CD4-positive, alpha-beta T cell treated with Interleukin-10 for 1 hour (primary cell): ENCODE measurements around the gene CERS5.
A peak's percentile ranks its signal among the peaks of the same experiment; 100 is the strongest.
"Not testable (repeated sequence)": the region's sequence is repeated elsewhere in the genome, so short reads cannot be mapped to it uniquely, and the experiment has no call there.

Source experiments
- DNase-seq: peaks from one replicate; pipeline ENCODE4 v3.0.0-alpha.2; 2020

CERS5 gene

DNA sequence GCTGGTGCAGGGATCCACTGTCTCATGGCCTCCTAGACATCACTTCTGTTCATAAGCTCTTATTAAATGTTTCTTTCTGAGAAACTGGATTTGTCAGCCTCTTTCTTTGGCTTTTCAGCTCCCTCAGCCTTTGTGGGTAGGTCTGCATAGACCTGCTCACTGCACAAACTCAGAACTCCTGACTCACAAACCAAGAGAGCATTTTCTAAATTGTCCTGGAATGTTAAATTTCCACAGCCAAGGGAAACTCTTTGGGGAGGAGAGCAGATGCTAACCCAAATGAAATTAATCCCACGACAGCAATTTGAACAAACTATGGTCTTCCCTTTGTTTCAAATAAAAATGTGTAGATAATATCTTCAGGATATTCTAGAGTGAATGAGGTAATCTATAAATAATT lies 19.5 kb upstream of the CERS5 start:
- no peak for DNase-seq

GRCh38 chr12:50185970-50186663 lies 18.9 kb upstream of the CERS5 start:
- no peak for DNase-seq

- DNase-seq = no peak
Measured at GRCh38 chr12:50185301-50185895, 18.2 kb upstream of the CERS5 start.

- DNase-seq = no peak
Measured at GRCh38 chr12:50184261-50184660, 17.1 kb upstream of the CERS5 start.

DNA sequence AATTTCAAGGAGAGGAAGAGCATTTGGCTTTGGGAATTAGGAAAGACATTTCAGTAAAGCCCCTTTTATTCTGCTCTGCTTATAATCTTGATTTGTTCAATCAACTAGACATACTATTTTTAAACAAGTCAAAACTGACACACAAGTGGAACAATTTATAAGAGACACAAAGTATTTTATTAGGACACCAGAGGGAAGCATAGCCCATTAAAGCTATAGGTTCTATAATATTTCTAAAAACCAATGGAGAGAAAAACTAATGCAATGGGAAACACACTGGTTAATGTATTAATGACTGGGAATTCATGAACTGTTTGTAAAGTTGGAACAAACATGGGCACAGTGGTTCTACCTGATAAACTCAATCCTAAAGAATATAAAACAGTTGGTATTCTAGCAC lies 15.3 kb upstream of the CERS5 start:
- DNase-seq = no peak

- no peak for DNase-seq
Measured at GRCh38 chr12:50181691-50182090, 14.5 kb upstream of the CERS5 start.

- no peak for DNase-seq
Measured at GRCh38 chr12:50175716-50176026, 8.5 kb upstream of the CERS5 start.

DNA sequence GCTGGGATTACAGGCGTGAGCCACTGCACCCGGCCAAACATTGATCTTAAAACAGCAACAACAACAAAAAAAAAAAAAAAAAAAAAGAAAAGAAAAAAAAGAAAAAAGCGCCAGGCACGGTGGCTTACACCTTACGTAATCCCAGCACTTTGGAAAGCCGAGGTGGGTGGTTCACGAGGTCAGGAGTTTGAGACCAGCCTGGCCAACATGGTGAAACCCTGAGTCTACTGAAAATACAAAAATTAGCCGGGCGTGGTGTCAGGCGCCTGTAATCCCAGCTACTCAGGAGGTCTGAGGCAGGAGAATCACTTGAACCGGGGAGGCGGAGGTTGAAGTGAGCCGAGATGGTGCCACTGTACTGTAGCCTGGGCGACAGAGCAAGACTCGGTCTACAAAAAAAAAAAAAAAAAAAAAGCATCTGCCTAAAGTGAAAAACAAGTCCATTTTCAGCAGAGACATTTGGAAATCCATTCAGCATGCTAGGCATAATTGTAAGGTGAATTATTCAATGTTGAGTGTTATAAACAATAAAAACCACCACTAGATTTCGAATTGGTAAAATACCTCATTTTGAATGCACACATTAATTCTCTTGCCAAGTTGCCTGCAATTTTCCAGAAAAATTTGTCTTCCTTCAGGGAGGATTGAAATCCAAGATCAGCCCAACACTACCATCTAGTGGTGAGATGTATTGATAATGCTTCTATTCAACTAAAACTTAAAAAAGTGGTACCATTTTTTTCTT lies 8.0 kb upstream of the CERS5 start:
- peak; percentile 67 for DNase-seq

DNA sequence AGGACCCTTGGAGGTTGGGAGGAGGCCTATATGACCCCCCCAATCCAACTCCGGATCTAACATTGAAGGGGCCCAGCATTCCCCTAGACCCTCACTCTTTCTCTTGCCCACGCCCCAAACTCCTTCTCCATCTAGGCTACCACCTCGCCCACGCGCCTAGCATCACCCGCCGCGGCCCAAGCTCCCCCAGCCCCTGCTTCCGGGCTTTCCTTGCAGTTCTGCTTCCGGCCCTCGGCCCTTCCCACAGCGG lies 445 bp downstream of the CERS5 start:
- DNase-seq = no peak

- no peak for DNase-seq
Measured at GRCh38 chr12:50164963-50165362, 2.2 kb downstream of the CERS5 start.

DNA sequence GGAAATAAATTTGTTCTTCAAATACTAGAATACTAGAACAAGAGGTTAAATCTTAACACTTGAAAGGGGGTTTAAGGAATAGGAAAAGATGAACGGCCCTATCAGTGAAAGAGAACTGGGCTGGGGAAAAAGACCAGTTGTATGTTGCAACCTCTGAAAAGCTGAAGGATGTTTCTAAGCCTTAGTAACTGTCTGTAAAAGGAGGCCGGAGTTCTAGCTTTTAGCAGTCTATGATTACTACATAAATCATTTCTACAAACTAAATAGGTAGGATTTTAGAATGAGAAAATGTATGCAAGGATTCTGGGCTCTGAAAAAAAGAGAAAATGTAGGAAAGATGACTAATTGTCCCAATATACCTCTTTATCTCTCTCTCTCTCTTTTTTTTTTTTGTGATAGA lies 4.9 kb downstream of the CERS5 start:
- DNase-seq = no peak

GRCh38 chr12:50160643-50161042 lies 6.5 kb downstream of the CERS5 start:
- no peak for DNase-seq

DNA sequence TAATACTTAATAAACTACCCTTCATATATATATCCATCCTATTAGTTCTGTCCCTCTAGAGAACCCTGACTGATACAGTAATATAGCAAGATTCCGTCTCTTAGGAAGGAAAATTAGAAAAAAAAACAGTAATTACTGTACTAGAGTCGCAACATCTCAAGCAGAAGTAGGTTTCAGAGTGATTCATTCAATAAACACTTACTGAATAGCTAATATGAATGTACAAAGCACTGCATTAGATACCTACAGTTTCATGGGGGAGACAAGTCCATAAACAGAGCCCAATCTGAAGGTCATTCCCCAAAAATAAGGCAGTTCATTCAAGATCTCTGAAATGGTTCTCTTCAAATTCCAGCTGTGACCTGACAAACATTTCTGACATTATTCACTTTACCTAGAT lies 9.9 kb downstream of the CERS5 start:
- no peak for DNase-seq

DNA sequence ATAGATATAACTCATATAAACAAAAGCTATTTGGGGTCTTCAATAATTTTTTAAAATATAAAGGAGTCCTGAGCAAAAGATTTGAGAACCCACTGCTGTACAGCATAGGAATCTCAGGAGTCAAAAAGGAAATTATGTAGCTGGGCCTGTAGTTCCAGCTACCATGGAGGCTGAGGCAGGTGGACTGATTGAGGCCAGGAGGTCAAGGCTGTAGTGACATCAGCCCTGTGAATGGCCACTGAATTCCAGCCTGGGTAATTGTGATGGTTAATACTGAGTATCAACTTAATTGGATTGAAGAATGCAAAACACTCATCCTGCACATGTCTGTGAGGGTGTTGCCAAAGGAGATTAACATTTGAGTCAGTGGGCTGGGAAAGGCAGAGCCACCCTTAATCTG lies 10.5 kb downstream of the CERS5 start:
- DNase-seq = no peak

GRCh38 chr12:50154947-50155346 lies 12.2 kb downstream of the CERS5 start:
- not testable (repeated sequence) for DNase-seq

GRCh38 chr12:50151047-50151687 lies 16.0 kb downstream of the CERS5 start:
- DNase-seq = no peak

DNA sequence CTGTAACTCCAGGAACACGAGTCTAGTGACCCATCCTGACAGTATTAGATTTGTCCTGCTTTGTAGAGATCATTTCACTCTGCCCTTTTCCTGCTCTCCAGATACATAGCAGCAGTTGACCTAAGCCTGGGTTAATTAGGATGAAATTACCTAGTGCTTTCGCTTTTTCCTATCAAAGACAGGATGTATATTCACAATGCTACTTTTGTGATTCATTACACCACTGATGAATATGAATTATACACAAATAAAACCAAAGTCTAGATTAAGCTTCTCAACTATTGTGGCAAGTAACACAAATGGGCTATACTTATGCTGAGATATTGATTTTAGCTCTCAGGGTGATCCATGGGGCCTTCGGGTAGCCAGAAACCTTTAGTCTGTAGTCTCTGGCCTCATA lies 17.9 kb downstream of the CERS5 start:
- DNase-seq = no peak

DNA sequence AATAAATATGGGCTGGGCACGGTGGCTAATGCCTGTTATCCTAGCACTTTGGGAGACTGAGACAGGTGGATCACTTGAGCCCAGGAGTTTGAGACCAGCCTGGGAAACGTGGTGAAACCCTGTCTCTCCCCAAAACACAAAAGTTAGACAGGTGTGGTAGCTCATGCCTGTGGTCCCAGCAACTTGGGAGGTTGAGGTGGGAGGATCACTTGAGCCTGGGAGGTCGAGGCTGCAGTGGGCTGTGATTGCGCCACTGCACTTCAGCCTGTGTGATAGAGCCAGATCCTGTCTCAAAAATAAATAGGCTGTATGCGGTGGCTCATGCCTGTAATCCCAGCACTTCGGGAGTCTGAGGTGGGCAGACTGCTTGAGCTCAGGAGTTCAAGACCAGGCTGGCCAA lies 19.2 kb downstream of the CERS5 start:
- DNase-seq = not testable (repeated sequence)

GRCh38 chr12:50147281-50147680 lies 19.9 kb downstream of the CERS5 start:
- no peak for DNase-seq

DNA sequence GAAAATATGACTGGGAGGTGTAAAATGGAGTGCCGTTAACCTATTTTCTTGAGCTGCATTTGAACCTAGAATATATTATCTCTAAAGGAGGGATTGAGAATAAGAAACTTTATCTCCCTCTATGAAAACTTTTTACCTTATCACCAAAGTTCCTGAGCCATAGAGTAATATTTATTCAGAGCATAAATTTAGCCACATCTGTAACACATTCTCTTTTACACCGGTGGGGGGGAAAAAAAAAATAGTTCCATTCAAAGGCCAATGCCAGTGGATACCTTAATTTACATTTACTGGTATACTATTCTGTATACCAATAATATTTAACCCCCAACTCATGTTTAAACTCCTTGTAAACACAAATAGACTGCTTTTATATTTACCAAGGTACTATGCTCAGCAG lies 21.7 kb downstream of the CERS5 start:
- DNase-seq = no peak

GRCh38 chr12:50142993-50143392 lies 24.2 kb downstream of the CERS5 start:
- DNase-seq = no peak

DNA sequence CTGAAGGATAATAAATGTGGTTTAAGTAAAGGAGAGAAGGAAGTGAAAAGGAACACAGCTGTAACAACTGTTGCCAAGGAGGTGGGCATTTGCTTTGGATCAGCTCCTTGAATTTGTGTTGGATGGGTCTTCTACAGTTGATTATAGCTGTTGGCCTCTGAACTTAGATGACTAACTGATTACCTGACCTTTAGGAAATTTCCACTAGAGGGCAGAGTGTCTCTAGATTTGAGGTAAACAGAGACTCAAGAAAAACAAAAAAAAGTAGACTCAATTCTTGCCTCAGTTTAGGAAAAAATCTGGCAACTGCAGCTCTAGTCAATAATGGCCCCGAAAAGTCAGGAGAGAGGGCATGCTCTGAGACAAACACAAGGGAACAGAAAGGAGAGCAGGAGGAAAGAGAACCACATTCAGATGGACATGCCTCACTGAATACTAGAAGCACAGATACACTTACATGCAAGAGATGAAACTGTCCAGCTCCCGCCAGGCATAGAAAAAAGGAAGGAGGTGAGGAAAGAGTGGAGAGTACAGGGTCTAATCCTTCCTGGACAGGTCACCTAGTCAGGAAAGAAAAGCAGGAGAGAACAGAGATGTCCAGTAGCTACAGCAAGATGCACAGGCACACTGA lies 34.5 kb downstream of the CERS5 start:
- peak; percentile 68 for DNase-seq

GRCh38 chr12:50129290-50129689 lies 37.9 kb downstream of the CERS5 start:
- DNase-seq = no peak

DNA sequence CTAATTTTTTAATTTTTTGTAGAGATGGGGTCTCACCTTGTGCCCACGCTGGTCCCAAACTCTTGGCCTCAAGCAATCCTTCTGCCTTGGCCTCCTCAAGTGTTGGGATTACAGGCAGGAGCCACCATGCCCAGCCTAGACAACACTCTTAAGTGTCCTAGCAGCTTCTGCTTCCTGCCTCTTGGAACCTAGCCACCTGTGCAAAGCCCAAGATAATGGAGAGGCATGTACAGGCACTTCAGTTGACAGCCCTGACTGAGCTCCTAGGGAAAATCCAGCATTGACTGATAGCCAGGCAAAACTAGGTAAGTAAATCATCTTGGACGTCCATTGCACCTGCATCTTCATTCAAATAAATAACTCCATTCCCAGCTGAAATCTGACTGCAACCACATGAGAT lies 39.6 kb downstream of the CERS5 start:
- DNase-seq = no peak
